Thyroid gland (tissue), 4 donors: ENCODE measurements around the gene TNFAIP8. TPM values are rescaled to one million over a fixed set of nuclear protein-coding genes. Genes with fewer than 3 reads are reported as not detected.

ENCODE experiments used
- DNase-seq, 2 donors: peaks; one replicate each; pipeline ENCODE4 v3.0.0-alpha.2; 2019
- H3K27ac ChIP-seq, 3 donors: fragments of 200-600 bp; sonication (generic); 1 replicate in 2 of 3; 2 replicates in 1 of 3; pipeline ENCODE4 v1.5.1; 2016 to 2019; ENCODE audit warnings: mild to moderate bottlenecking in 1 of 3, moderate library complexity in 1 of 3
- H3K27me3 ChIP-seq: fragments of 200-600 bp; sonication (generic); one replicate; pipeline ENCODE4 v1.5.1; 2019
- H3K36me3 ChIP-seq, 2 donors: fragments of 200-600 bp; sonication (generic); one replicate each; pipeline ENCODE4 v1.5.1; 2016 to 2019
- H3K4me1 ChIP-seq, 2 donors: fragments of 200-600 bp; sonication (generic); one replicate each; pipeline ENCODE4 v1.5.1; 2017 to 2019
- H3K4me3 ChIP-seq, 3 donors: fragments of 200-600 bp; sonication (generic); replicated peaks in 1 of 3; 1 replicate in 2 of 3; 2 replicates in 1 of 3; pipeline ENCODE4 v1.5.1; 2016; ENCODE audit warnings: mild to moderate bottlenecking in 1 of 3
- H3K9me3 ChIP-seq: fragments of 200-600 bp; sonication (generic); one replicate; pipeline ENCODE4 v1.5.1; 2017
- CTCF ChIP-seq, 6 experiments: fragments of 200-600 bp in 3 of 6; fragments of 450-650 bp in 3 of 6; sonication (generic) in 3 of 6; IDR thresholded peaks; one replicate each; pipeline ENCODE4 v1.5.1; 2016 to 2019; ENCODE audit warnings: antibody characterized with exemption in 6 of 6, mild to moderate bottlenecking in 2 of 6, inconsistent platforms in 1 of 6, moderate library complexity in 1 of 6
- POLR2A ChIP-seq, 2 donors: fragments of 450-650 bp; IDR thresholded peaks; one replicate each; pipeline ENCODE4 v1.6.1; 2017; ENCODE audit warnings: antibody characterized with exemption in 2 of 2, mild to moderate bottlenecking in 2 of 2, moderate library complexity in 1 of 2
- WGBS, 2 donors: methylation state at CpG; one replicate each; pipeline ENCODE4 v1.1.5; 2017; 5-methylcytosine and 5-hydroxymethylcytosine counted together
- intact Hi-C: fragments of 100-400 bp; cut with DNase I; formaldehyde crosslinking; loops from one replicate; pipeline ENCODE4 v1.15.1; 2023
- total RNA-seq, 4 donors: library from RNA; depleted of rRNA; stranded (reverse); fragments of >200 nt; gene quantifications; one replicate each; pipeline ENCODE4 v1.2.3, GENCODE V29; 2016

TNFAIP8 gene
- total RNA-seq, 4 donors from 2014 or later, result 15.7 to 36.8 (median 33.6) TPM

GRCh38 chr5:119313197-119313596 is 42.6 kb upstream of the TNFAIP8 start:
- DNase-seq, result no peak
- Histone ChIP-seq H3K4me1 (peaks cover 0 to 10% of the 10 kb centered on the region in 2 donors), H3K4me3 (no peak overlapping the region), H3K9me3 (no peaks in the 10 kb centered on the region), H3K36me3 (no peaks in the 10 kb centered on the region), H3K27me3 (no peaks in the 10 kb centered on the region), H3K27ac (no peak overlapping the region)
- 69 to 77% methylated on average over 1 of the region's 1 CpG for WGBS, 2 donors
- no peak for TF ChIP-seq POLR2A (IDR thresholded peaks at IDR 0.05)
- TF ChIP-seq CTCF (IDR thresholded peaks at IDR 0.05), result no peak
- intact Hi-C loops, result no loop called here

- H3K27ac ChIP-seq, result no peak overlapping the region
- 79 to 88% methylated on average over 5 of the region's 5 CpGs for WGBS, 2 donors
- no peaks in the 10 kb centered on the region for H3K27me3 ChIP-seq
- H3K9me3 ChIP-seq, result no peaks in the 10 kb centered on the region
- no peak for DNase-seq
- peaks cover 3 to 11% of the 10 kb centered on the region in 2 donors for H3K4me1 ChIP-seq
- intact Hi-C loops, result no loop called here
- TF ChIP-seq POLR2A (IDR thresholded peaks at IDR 0.05) (no peak), CTCF (IDR thresholded peaks at IDR 0.05) (no peak)
- H3K4me3 ChIP-seq, result no peak overlapping the region
- no peaks in the 10 kb centered on the region for H3K36me3 ChIP-seq
Observed at GRCh38 chr5:119313658-119314605, 41.9 kb upstream of the TNFAIP8 start.

- H3K36me3 ChIP-seq, result no peaks in the 10 kb centered on the region
- H3K4me1 ChIP-seq, result peaks cover 3 to 15% of the 10 kb centered on the region in 2 donors
- H3K27me3 ChIP-seq, result no peaks in the 10 kb centered on the region
- no peak for TF ChIP-seq POLR2A (IDR thresholded peaks at IDR 0.05)
- peak in 4 of 6 experiments; percentile 13 to 58 (median 48) for TF ChIP-seq CTCF (IDR thresholded peaks at IDR 0.05)
- WGBS, 2 donors, result 0 to 25% methylated on average over 2 of the region's 2 CpGs
- no peak overlapping the region for H3K27ac ChIP-seq
- peak; percentile 45 to 54 for DNase-seq
- no peak overlapping the region for H3K4me3 ChIP-seq
- H3K9me3 ChIP-seq, result no peaks in the 10 kb centered on the region
- intact Hi-C loops, result no loop called here
Observed at GRCh38 chr5:119315516-119315949, 40.3 kb upstream of the TNFAIP8 start.

- intact Hi-C loops, result no loop called here
- H3K27me3 ChIP-seq, result no peaks in the 10 kb centered on the region
- no peak overlapping the region for H3K27ac ChIP-seq
- H3K4me1 ChIP-seq, result peaks cover 3 to 21% of the 10 kb centered on the region in 2 donors
- no peak overlapping the region for H3K4me3 ChIP-seq
- DNase-seq, result no peak
- H3K36me3 ChIP-seq, result no peaks in the 10 kb centered on the region
- TF ChIP-seq CTCF (IDR thresholded peaks at IDR 0.05), result no peak
- no peak for TF ChIP-seq POLR2A (IDR thresholded peaks at IDR 0.05)
- no peaks in the 10 kb centered on the region for H3K9me3 ChIP-seq
- WGBS, 2 donors, result 96 to 98% methylated on average over 8 of the region's 8 CpGs
Observed at GRCh38 chr5:119316086-119316485, 39.7 kb upstream of the TNFAIP8 start.

- Histone ChIP-seq H3K27ac (no peak overlapping the region), H3K9me3 (no peaks in the 10 kb centered on the region), H3K27me3 (no peaks in the 10 kb centered on the region), H3K4me1 (peaks cover 3 to 21% of the 10 kb centered on the region in 2 donors), H3K36me3 (no peaks in the 10 kb centered on the region), H3K4me3 (no peak overlapping the region)
- DNase-seq, result no peak
- intact Hi-C loops, result no loop called here
- 87 to 92% methylated on average over 3 of the region's 3 CpGs for WGBS, 2 donors
- TF ChIP-seq CTCF (IDR thresholded peaks at IDR 0.05), result no peak
- TF ChIP-seq POLR2A (IDR thresholded peaks at IDR 0.05), result no peak
Observed at GRCh38 chr5:119316906-119317305, 38.9 kb upstream of the TNFAIP8 start.
